Effector memory CD4-positive, alpha-beta T cell (primary cell): ENCODE measurements around the gene LAPTM5.

Experiments used
- DNase-seq, 3 donors: peaks; one replicate each; pipeline ENCODE4 v3.0.0-alpha.2; 2020
- H3K27ac ChIP-seq: 2 replicates; pipeline ENCODE4 v1.7.0; 2013; ENCODE audit warnings: mild to moderate bottlenecking, low read length, moderate library complexity; ENCODE audit not compliant: insufficient read depth, poor library complexity, severe bottlenecking
- H3K27me3 ChIP-seq: replicated peaks from 2 replicates; pipeline ENCODE4 v1.7.0; 2013; ENCODE audit warnings: mild to moderate bottlenecking, low read length; ENCODE audit not compliant: insufficient read depth, control insufficient read depth, poor library complexity, severe bottlenecking
- H3K36me3 ChIP-seq: 2 replicates; pipeline ENCODE4 v1.7.0; 2013; ENCODE audit warnings: mild to moderate bottlenecking, low read length, moderate library complexity; ENCODE audit not compliant: control insufficient read depth, insufficient read depth
- H3K4me1 ChIP-seq: 2 replicates; pipeline ENCODE4 v1.7.0; 2013; ENCODE audit warnings: low read length, mild to moderate bottlenecking; ENCODE audit not compliant: control insufficient read depth, insufficient read depth, poor library complexity, severe bottlenecking
- H3K4me3 ChIP-seq: 2 replicates; pipeline ENCODE4 v1.7.0; 2013; ENCODE audit warnings: low read length, low read depth, mild to moderate bottlenecking; ENCODE audit not compliant: insufficient read depth, poor library complexity, severe bottlenecking
- H3K9me3 ChIP-seq: 2 replicates; pipeline ENCODE4 v1.7.0; 2013; ENCODE audit warnings: mild to moderate bottlenecking, low read length, moderate library complexity; ENCODE audit not compliant: control insufficient read depth

The LAPTM5 gene

GRCh38 chr1:30728832-30729638, 28.5 kb downstream of the LAPTM5 start:
- DNase-seq: no peak
- no peak overlapping the region for H3K27ac ChIP-seq

GRCh38 chr1:30728340-30728739, 29.2 kb downstream of the LAPTM5 start:
- no peak overlapping the region for H3K27ac ChIP-seq
- H3K27me3 ChIP-seq: no peaks in the 10 kb centered on the region
- H3K9me3 ChIP-seq: no peaks in the 10 kb centered on the region
- no peaks in the 10 kb centered on the region for H3K4me1 ChIP-seq
- H3K4me3 ChIP-seq: no peak overlapping the region
- H3K36me3 ChIP-seq: peaks cover 28% of the 10 kb centered on the region
- no peak for DNase-seq

More at GRCh38 chr1:30728832-30729638, 28.5 kb downstream of the LAPTM5 start:
- H3K27me3 ChIP-seq: no peaks in the 10 kb centered on the region
- peaks cover 35% of the 10 kb centered on the region for H3K36me3 ChIP-seq
- H3K9me3 ChIP-seq: no peaks in the 10 kb centered on the region
- H3K4me3 ChIP-seq: no peak overlapping the region
- H3K4me1 ChIP-seq: no peaks in the 10 kb centered on the region

- Histone ChIP-seq H3K27ac (no peak overlapping the region), H3K4me1 (no peaks in the 10 kb centered on the region), H3K9me3 (no peaks in the 10 kb centered on the region), H3K27me3 (no peaks in the 10 kb centered on the region), H3K4me3 (no peak overlapping the region), H3K36me3 (peaks cover 24% of the 10 kb centered on the region)
- no peak for DNase-seq
These were observed 29.8 kb downstream of the LAPTM5 start for GRCh38 chr1:30727824-30728223.

GRCh38 chr1:30726773-30727684, 30.5 kb downstream of the LAPTM5 start:
- H3K9me3 ChIP-seq: no peaks in the 10 kb centered on the region
- peaks cover 18% of the 10 kb centered on the region for H3K36me3 ChIP-seq
- no peak overlapping the region for H3K27ac ChIP-seq
- no peaks in the 10 kb centered on the region for H3K4me1 ChIP-seq
- no peak overlapping the region for H3K4me3 ChIP-seq
- no peaks in the 10 kb centered on the region for H3K27me3 ChIP-seq
- no peak for DNase-seq

- no peaks in the 10 kb centered on the region for H3K27me3 ChIP-seq
- H3K9me3 ChIP-seq: no peaks in the 10 kb centered on the region
- H3K4me1 ChIP-seq: no peaks in the 10 kb centered on the region
- no peak for DNase-seq
- peaks cover 18% of the 10 kb centered on the region for H3K36me3 ChIP-seq
- no peak overlapping the region for H3K4me3 ChIP-seq
- no peak overlapping the region for H3K27ac ChIP-seq
These were observed 31.3 kb downstream of the LAPTM5 start for GRCh38 chr1:30726236-30726635.

- Histone ChIP-seq H3K4me3 (no peak overlapping the region), H3K4me1 (no peaks in the 10 kb centered on the region), H3K27ac (no peak overlapping the region), H3K36me3 (peaks cover 18% of the 10 kb centered on the region), H3K27me3 (no peaks in the 10 kb centered on the region), H3K9me3 (no peaks in the 10 kb centered on the region)
- no peak for DNase-seq
These were observed 32.0 kb downstream of the LAPTM5 start for GRCh38 chr1:30725450-30726095.

- no peaks in the 10 kb centered on the region for H3K27me3 ChIP-seq
- peaks cover 18% of the 10 kb centered on the region for H3K36me3 ChIP-seq
- no peak for DNase-seq
- H3K4me3 ChIP-seq: no peak overlapping the region
- H3K27ac ChIP-seq: no peak overlapping the region
- H3K9me3 ChIP-seq: no peaks in the 10 kb centered on the region
- H3K4me1 ChIP-seq: no peaks in the 10 kb centered on the region
These were observed 32.7 kb downstream of the LAPTM5 start for GRCh38 chr1:30724655-30725421.

- no peaks in the 10 kb centered on the region for H3K27me3 ChIP-seq
- no peaks in the 10 kb centered on the region for H3K9me3 ChIP-seq
- peaks cover 18% of the 10 kb centered on the region for H3K36me3 ChIP-seq
- H3K4me1 ChIP-seq: peaks cover 4% of the 10 kb centered on the region
- H3K4me3 ChIP-seq: no peak overlapping the region
- DNase-seq: no peak
- H3K27ac ChIP-seq: no peak overlapping the region
These were observed 33.4 kb downstream of the LAPTM5 start for GRCh38 chr1:30724175-30724574.

GRCh38 chr1:30723331-30723755, 34.2 kb downstream of the LAPTM5 start, which contains the start of gene MATN1:
TSS of gene MATN1 (minus strand) at chr1:30723585. CDS start at chr1:30723551, 34 bp downstream.
- Histone ChIP-seq H3K4me1 (peaks cover 10% of the 10 kb centered on the region), H3K27me3 (no peaks in the 10 kb centered on the region), H3K27ac (no peak within 1 kb of the TSS), H3K36me3 (peaks cover 18% of the 10 kb centered on the region), H3K9me3 (no peaks in the 10 kb centered on the region), H3K4me3 (no peak within 1 kb of the TSS)
- DNase-seq: no peak
